Neuronal stem cell (in vitro differentiated cells): Measurements from ENCODE around the gene FMN1.

Experiments
- DNase-seq: peaks from one replicate; pipeline ENCODE4 v3.0.0-alpha.2; 2013; ENCODE audit warnings: low spot score
- H2AFZ ChIP-seq: one replicate; pipeline ENCODE4 v1.6.1; 2013; ENCODE audit warnings: mild to moderate bottlenecking, low read length, inconsistent platforms
- H2AK5ac ChIP-seq: 2 replicates; pipeline ENCODE4 v1.6.1; 2013; ENCODE audit warnings: low read depth, mild to moderate bottlenecking, inconsistent platforms, low read length, moderate library complexity, mixed read lengths
- H2BK120ac ChIP-seq: 2 replicates; pipeline ENCODE4 v1.6.1; 2013; ENCODE audit warnings: low read depth, mild to moderate bottlenecking, inconsistent platforms, low read length, moderate library complexity, mixed read lengths
- H2BK12ac ChIP-seq: one replicate; pipeline ENCODE4 v1.6.1; 2013; ENCODE audit warnings: low read length, inconsistent platforms
- H2BK15ac ChIP-seq: 2 replicates; pipeline ENCODE4 v1.6.1; 2013; ENCODE audit warnings: mild to moderate bottlenecking, low read length, inconsistent platforms, mixed read lengths
- H2BK5ac ChIP-seq: one replicate; pipeline ENCODE4 v1.6.1; 2013; ENCODE audit warnings: inconsistent platforms, mild to moderate bottlenecking, low read length, moderate library complexity
- H3K14ac ChIP-seq: one replicate; pipeline ENCODE4 v1.6.1; 2013; ENCODE audit warnings: low read length, inconsistent platforms
- H3K18ac ChIP-seq: 2 replicates; pipeline ENCODE4 v1.6.1; 2013; ENCODE audit warnings: low read length, inconsistent platforms
- H3K23ac ChIP-seq: 2 replicates; pipeline ENCODE4 v1.6.1; 2013; ENCODE audit warnings: low read depth, mild to moderate bottlenecking, mixed read lengths, low read length, inconsistent platforms; ENCODE audit not compliant: poor library complexity
- H3K27ac ChIP-seq: replicated peaks from 3 replicates; pipeline ENCODE4 v1.5.1; 2013; ENCODE audit warnings: low read length, inconsistent platforms
- H3K27me3 ChIP-seq, 3 experiments: 2 replicates each; pipeline ENCODE4 v1.6.1; 2013; ENCODE audit warnings: low read length in 3 of 3, mild to moderate bottlenecking in 2 of 3, inconsistent platforms in 1 of 3, low read depth in 1 of 3, mixed read lengths in 1 of 3, moderate library complexity in 1 of 3; ENCODE audit not compliant: control insufficient read depth in 3 of 3, insufficient read depth in 3 of 3
- H3K36me3 ChIP-seq, 2 donors: replicated peaks in 1 of 2; 2 replicates each; pipeline ENCODE4 v1.6.1; 2013; ENCODE audit warnings: low read length in 2 of 2; ENCODE audit not compliant: control insufficient read depth in 2 of 2, insufficient read depth in 2 of 2
- H3K4ac ChIP-seq: 2 replicates; pipeline ENCODE4 v1.6.1; 2013; ENCODE audit warnings: inconsistent platforms, mild to moderate bottlenecking, low read length, moderate library complexity
- H3K4me1 ChIP-seq, 2 donors: 1 replicate in 1 of 2; 2 replicates in 1 of 2; pipeline ENCODE4 v1.6.1; 2013; ENCODE audit warnings: low read length in 2 of 2, low read depth in 1 of 2; ENCODE audit not compliant: control insufficient read depth in 2 of 2, insufficient read depth in 1 of 2
- H3K4me2 ChIP-seq: one replicate; pipeline ENCODE4 v1.6.1; 2013; ENCODE audit warnings: mild to moderate bottlenecking, low read length, inconsistent platforms; ENCODE audit not compliant: insufficient read depth, poor library complexity, severe bottlenecking
- H3K4me3 ChIP-seq, 2 donors: 2 replicates each; pipeline ENCODE4 v1.5.1; 2013; ENCODE audit warnings: low read length in 2 of 2, mild to moderate bottlenecking in 2 of 2, inconsistent platforms in 1 of 2, moderate library complexity in 1 of 2
- H3K79me1 ChIP-seq: one replicate; pipeline ENCODE4 v1.6.1; 2013; ENCODE audit warnings: low read depth, mild to moderate bottlenecking, inconsistent platforms, low read length, moderate library complexity
- H3K9ac ChIP-seq: one replicate; pipeline ENCODE4 v1.6.1; 2013; ENCODE audit warnings: mild to moderate bottlenecking, low read depth, low read length, inconsistent platforms; ENCODE audit not compliant: poor library complexity
- H3K9me3 ChIP-seq, 2 donors: replicated peaks in 1 of 2; 2 replicates each; pipeline versions ENCODE3 to v1.6.1; 2013; ENCODE audit warnings: low read length in 2 of 2, mild to moderate bottlenecking in 2 of 2, inconsistent platforms in 1 of 2, low read depth in 1 of 2, mixed read lengths in 1 of 2, moderate library complexity in 1 of 2; ENCODE audit not compliant: control insufficient read depth in 2 of 2, insufficient read depth in 1 of 2
- H4K8ac ChIP-seq: one replicate; pipeline ENCODE4 v1.6.1; 2013; ENCODE audit warnings: low read depth, mild to moderate bottlenecking, inconsistent platforms, low read length, moderate library complexity
- H4K91ac ChIP-seq: one replicate; pipeline ENCODE4 v1.6.1; 2013; ENCODE audit warnings: low read length, low read depth, mild to moderate bottlenecking, inconsistent platforms; ENCODE audit not compliant: poor library complexity
- WGBS, 2 donors: extraction: QIAGEN DNeasy Blood & Tissue Kit; methylation state at CpG; one replicate each; pipeline ENCODE4 v1.1.7; 2013; ENCODE audit warnings: missing lambda C conversion rate in 2 of 2, mixed read lengths in 1 of 2; ENCODE audit not compliant: insufficient read length in 2 of 2, insufficient replicate concordance in 1 of 2; ENCODE audit errors: extremely low coverage in 2 of 2; 5-methylcytosine and 5-hydroxymethylcytosine counted together

FMN1 gene

DNA sequence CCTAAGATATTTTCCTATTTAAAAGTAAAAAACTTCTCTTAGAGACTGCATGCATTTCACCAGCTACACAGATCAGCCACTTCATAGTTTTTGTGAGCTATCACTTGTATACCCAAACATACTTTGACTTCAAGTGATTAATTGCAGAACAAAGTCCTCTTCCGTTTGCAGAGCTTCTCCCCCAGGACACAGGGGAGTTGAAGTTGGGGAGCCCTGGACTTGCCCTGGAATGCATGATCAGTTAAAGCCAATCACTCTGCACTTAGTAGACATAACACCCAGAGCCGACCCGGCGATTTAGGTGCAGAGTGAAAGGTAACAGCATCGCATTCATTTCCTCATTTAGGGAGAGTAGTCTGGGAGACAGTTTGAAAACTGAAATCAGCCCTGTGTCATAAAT, 406.6 kb downstream of the FMN1 start:
- no peak overlapping the region for H2BK5ac ChIP-seq
- no peak overlapping the region for H3K4me3 ChIP-seq
- DNase-seq: no peak
- no peak overlapping the region for H3K18ac ChIP-seq
- WGBS, 2 donors: no CpG with 5 or more reads among the region's 5 CpGs
- no peaks in the 10 kb centered on the region for H3K4me1 ChIP-seq
- H2AK5ac ChIP-seq: no peak overlapping the region
- H3K36me3 ChIP-seq: no peaks in the 10 kb centered on the region
- H2BK15ac ChIP-seq: no peak overlapping the region
- H3K9me3 ChIP-seq: no peaks in the 10 kb centered on the region
- H3K27ac ChIP-seq: no peak overlapping the region
- H2BK120ac ChIP-seq: no peak overlapping the region
- H4K8ac ChIP-seq: no peak overlapping the region
- no peak overlapping the region for H3K4me2 ChIP-seq
- H3K14ac ChIP-seq: no peak overlapping the region
- H3K9ac ChIP-seq: no peak overlapping the region
- H4K91ac ChIP-seq: no peak overlapping the region
- H3K27me3 ChIP-seq: no peaks in the 10 kb centered on the region
- H2BK12ac ChIP-seq: no peak overlapping the region
- H3K79me1 ChIP-seq: no peaks in the 10 kb centered on the region
- H2AFZ ChIP-seq: no peak overlapping the region
- no peak overlapping the region for H3K4ac ChIP-seq
- no peak overlapping the region for H3K23ac ChIP-seq

DNA sequence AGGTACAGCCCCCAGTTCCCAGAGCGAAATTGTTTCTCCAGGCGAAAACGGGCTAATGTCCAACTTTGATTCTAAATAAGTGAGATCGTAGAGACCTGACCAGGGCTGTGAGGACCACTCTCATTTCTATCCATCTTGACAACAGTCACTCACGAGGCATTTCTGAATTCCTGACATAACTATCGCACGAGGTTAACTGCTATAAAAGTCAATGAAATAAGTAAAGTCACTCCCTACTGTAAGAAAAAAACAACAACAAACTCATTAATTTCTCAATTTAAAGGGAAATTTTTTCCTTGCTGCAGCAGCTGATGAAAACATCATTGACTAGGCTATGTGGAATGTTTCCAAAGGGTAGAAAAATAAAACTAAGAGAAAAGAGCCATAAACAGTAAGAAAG, 407.6 kb downstream of the FMN1 start:
- H3K79me1 ChIP-seq: no peaks in the 10 kb centered on the region
- no peak overlapping the region for H4K91ac ChIP-seq
- H3K4me3 ChIP-seq: no peak overlapping the region
- H2BK120ac ChIP-seq: no peak overlapping the region
- H3K4me1 ChIP-seq: no peaks in the 10 kb centered on the region
- no peak overlapping the region for H2BK5ac ChIP-seq
- H4K8ac ChIP-seq: no peak overlapping the region
- no peak overlapping the region for H3K14ac ChIP-seq
- no peaks in the 10 kb centered on the region for H3K9me3 ChIP-seq
- H2AK5ac ChIP-seq: no peak overlapping the region
- H2AFZ ChIP-seq: no peak overlapping the region
- no peaks in the 10 kb centered on the region for H3K27me3 ChIP-seq
- no peak overlapping the region for H2BK15ac ChIP-seq
- H3K4ac ChIP-seq: no peak overlapping the region
- no peaks in the 10 kb centered on the region for H3K36me3 ChIP-seq
- DNase-seq: no peak
- H2BK12ac ChIP-seq: no peak overlapping the region
- H3K9ac ChIP-seq: no peak overlapping the region
- no peak overlapping the region for H3K18ac ChIP-seq
- no peak overlapping the region for H3K23ac ChIP-seq
- no peak overlapping the region for H3K4me2 ChIP-seq
- WGBS, 2 donors: no CpG with 5 or more reads among the region's 7 CpGs
- no peak overlapping the region for H3K27ac ChIP-seq

DNA sequence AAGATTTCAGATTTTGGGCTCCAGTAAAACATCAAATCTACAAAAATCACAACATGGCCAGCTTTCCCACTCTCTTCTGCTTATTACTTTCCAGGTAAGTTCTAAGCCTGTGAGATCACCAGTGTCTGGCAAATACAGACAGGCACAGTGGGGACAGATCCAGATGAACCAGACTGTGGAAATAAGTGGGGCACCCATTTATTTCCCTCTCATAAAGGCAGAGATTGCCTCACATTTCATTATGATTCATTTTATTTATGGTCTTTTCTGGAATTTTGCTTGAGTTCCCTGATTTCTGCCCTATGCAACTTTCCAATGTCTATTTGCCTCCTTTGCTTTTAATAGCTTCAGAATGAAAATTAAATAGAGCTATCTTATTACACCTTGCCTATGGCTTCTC, 409.9 kb downstream of the FMN1 start:
- DNase-seq: no peak
- H2BK120ac ChIP-seq: no peak overlapping the region

DNA sequence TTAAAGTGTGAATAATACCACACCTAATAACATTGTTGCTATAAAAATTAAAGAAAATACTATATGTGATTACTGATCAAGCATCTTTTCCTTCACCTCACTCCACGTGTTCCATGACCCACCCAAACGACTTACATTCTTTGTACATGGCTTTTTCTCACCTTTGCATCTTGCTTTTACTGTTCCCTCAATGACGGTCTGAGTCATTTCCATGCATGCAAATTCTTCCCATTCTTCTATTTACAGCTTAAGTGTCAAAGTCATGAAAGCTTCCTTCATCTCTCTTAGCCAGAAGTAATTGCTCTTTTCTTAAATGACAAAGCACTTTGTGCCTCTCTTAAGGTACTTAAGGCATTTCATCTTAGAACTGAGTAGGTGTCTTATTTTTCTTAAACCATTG, 412.7 kb downstream of the FMN1 start:
- H2BK12ac ChIP-seq: no peak overlapping the region
- no peak overlapping the region for H2AFZ ChIP-seq
- H3K79me1 ChIP-seq: no peaks in the 10 kb centered on the region
- H3K14ac ChIP-seq: no peak overlapping the region
- no peaks in the 10 kb centered on the region for H3K4me1 ChIP-seq
- no peaks in the 10 kb centered on the region for H3K27me3 ChIP-seq
- H2BK5ac ChIP-seq: no peak overlapping the region
- H3K4me3 ChIP-seq: no peak overlapping the region
- H4K91ac ChIP-seq: no peak overlapping the region
- no peak overlapping the region for H3K27ac ChIP-seq
- H3K9ac ChIP-seq: no peak overlapping the region
- H3K36me3 ChIP-seq: no peaks in the 10 kb centered on the region
- no peak overlapping the region for H4K8ac ChIP-seq
- no peak overlapping the region for H3K4ac ChIP-seq
- H3K23ac ChIP-seq: no peak overlapping the region
- H3K4me2 ChIP-seq: no peak overlapping the region
- WGBS, 2 donors: no CpG with 5 or more reads among the region's 3 CpGs
- peaks cover 2% of the 10 kb centered on the region in 2 donors for H3K9me3 ChIP-seq
- DNase-seq: no peak
- H2BK120ac ChIP-seq: no peak overlapping the region
- no peak overlapping the region for H3K18ac ChIP-seq
- H2BK15ac ChIP-seq: no peak overlapping the region
- no peak overlapping the region for H2AK5ac ChIP-seq

More for the DNA sequence above, 409.9 kb downstream of the FMN1 start:
- Histone ChIP-seq H2AFZ (no peak overlapping the region), H4K91ac (no peak overlapping the region), H3K9me3 (peaks cover 0 to 2% of the 10 kb centered on the region in 2 donors), H3K36me3 (no peaks in the 10 kb centered on the region), H3K79me1 (no peaks in the 10 kb centered on the region), H3K27ac (no peak overlapping the region), H2BK12ac (no peak overlapping the region), H3K18ac (no peak overlapping the region), H3K4ac (no peak overlapping the region), H3K4me1 (no peaks in the 10 kb centered on the region), H2BK15ac (no peak overlapping the region), H3K27me3 (no peaks in the 10 kb centered on the region), H3K23ac (no peak overlapping the region), H3K9ac (no peak overlapping the region), H3K14ac (no peak overlapping the region), H3K4me3 (no peak overlapping the region), H2AK5ac (no peak overlapping the region), H4K8ac (no peak overlapping the region), H2BK5ac (no peak overlapping the region), H3K4me2 (no peak overlapping the region)
